ENCODE data around the gene CLEC19A. TPM values are rescaled to one million over a fixed set of nuclear protein-coding genes. Genes with fewer than 3 reads are reported as not detected.

CLEC19A gene
- total and polyA plus RNA-seq, 2 experiments from 2014 or later = not detected

- peaks cover 29% of the 10 kb centered on the region for H3K36me3 Mint-ChIP-seq (ENCODE audit: low read depth)
- H3K9me3 Mint-ChIP-seq = peaks cover 37% of the 10 kb centered on the region
- H3K27me3 Mint-ChIP-seq (ENCODE audit: insufficient read depth, low read depth, poor library complexity) = no peaks in the 10 kb centered on the region
- Histone ChIP-seq H3K79me2 (replicated peaks; ENCODE audit: insufficient read depth) (no peaks in the 10 kb centered on the region), H3K27me3 (ENCODE audit: insufficient read depth) (no peaks in the 10 kb centered on the region), H3K4me1 (ENCODE audit: insufficient read depth) (no peaks in the 10 kb centered on the region), H3K27ac (ENCODE audit: low read depth) (no peak overlapping the region), H2AFZ (no peak overlapping the region), H3K36me3 (ENCODE audit: insufficient read depth) (no peaks in the 10 kb centered on the region), H3K4me2 (no peak overlapping the region), H3K4me3 (no peak overlapping the region), H3K9me2 (ENCODE audit: insufficient read depth) (no peaks in the 10 kb centered on the region), H4K20me1 (replicated peaks; ENCODE audit: insufficient read depth) (no peaks in the 10 kb centered on the region), H3F3A (replicated peaks; ENCODE audit: low read depth) (no peaks in the 10 kb centered on the region)
- ATAC-seq = no peak
- no peak overlapping the region for H3K4me3 Mint-ChIP-seq
- TF ChIP-seq EZH2 (IDR thresholded peaks at IDR 0.05; ENCODE audit: low read depth, unreplicated experiment) (no peak), CREB1 (CRISPR knock-in tag; IDR thresholded peaks at IDR 0.05; ENCODE audit: low read depth) (no peak), ZNF331 (CRISPR knock-in tag; IDR thresholded peaks at IDR 0.05; ENCODE audit: low read depth) (no peak), NANOG (IDR thresholded peaks at IDR 0.05; ENCODE audit: borderline replicate concordance) (no peak), ETS1 (IDR thresholded peaks at IDR 0.05) (no peak), JUNB (IDR thresholded peaks at IDR 0.05; ENCODE audit: unreplicated experiment) (no peak), ZNF114 (CRISPR knock-in tag; IDR thresholded peaks at IDR 0.05) (no peak), CTCF (conservative IDR thresholded peaks at IDR 0.05; ENCODE audit: low read depth in 2 of 2) (no peak), ZNF462 (CRISPR knock-in tag; IDR thresholded peaks at IDR 0.05) (no peak), POLR2AphosphoS5 (IDR thresholded peaks at IDR 0.05; ENCODE audit: low read depth) (no peak), EZH2phosphoT487 (IDR thresholded peaks at IDR 0.05; ENCODE audit: unreplicated experiment) (no peak), REST (IDR thresholded peaks at IDR 0.05; ENCODE audit: unreplicated experiment) (no peak), STAT1 (IDR thresholded peaks at IDR 0.05; ENCODE audit: unreplicated experiment) (no peak)
- peaks cover 3% of the 10 kb centered on the region; the same call in 1 of the 3 replicates for H3K4me1 Mint-ChIP-seq
- no peak overlapping the region for H3K27ac Mint-ChIP-seq
- DNase-seq (ENCODE audit: low spot score) = no peak
Observed at GRCh38 chr16:19241512-19241911, 44.0 kb upstream of the CLEC19A start.
